ENCODE results near the gene PRR35. TPM values are rescaled to one million over a fixed set of nuclear protein-coding genes. Genes with fewer than 3 reads are reported as not detected.

Gene PRR35
- total and polyA plus RNA-seq, 7 donors = not detected

- Histone ChIP-seq H3K36me3 (peaks cover 0 to 13% (median 0%) of the 10 kb centered on the region in 4 donors), H3K9me3 (no peaks in the 10 kb centered on the region), H3K4me3 (no peak overlapping the region), H3K27me3 (no peaks in the 10 kb centered on the region), H3K4me1 (no peaks in the 10 kb centered on the region), H3K27ac (no peak overlapping the region)
- DNase-seq = no peak
- intact Hi-C loops (cut with DNase I) = no loop called here
- 53 to 54% methylated on average over 7 of the region's 7 CpGs for WGBS, 2 donors
- TF ChIP-seq EP300 (IDR thresholded peaks at IDR 0.05) (no peak), POLR2AphosphoS5 (IDR thresholded peaks at IDR 0.05) (no peak), POLR2A (IDR thresholded peaks at IDR 0.05) (no peak), CTCF (IDR thresholded peaks at IDR 0.05) (no peak)
Measured at GRCh38 chr16:600781-601180, 40.6 kb downstream of the PRR35 start.

GRCh38 chr16:603933-604332, 43.7 kb downstream of the PRR35 start:
- no peak for DNase-seq
- H3K27ac ChIP-seq = no peak overlapping the region
- H3K27me3 ChIP-seq = no peaks in the 10 kb centered on the region
- 70 to 91% methylated on average over 5 of the region's 5 CpGs for WGBS, 2 donors
- intact Hi-C loops (cut with DNase I) = no loop called here
- H3K9me3 ChIP-seq = no peaks in the 10 kb centered on the region
- no peak overlapping the region for H3K4me3 ChIP-seq
- peaks cover 0 to 13% (median 0%) of the 10 kb centered on the region in 4 donors for H3K36me3 ChIP-seq
- TF ChIP-seq POLR2AphosphoS5 (IDR thresholded peaks at IDR 0.05) (no peak), CTCF (IDR thresholded peaks at IDR 0.05) (no peak), EP300 (IDR thresholded peaks at IDR 0.05) (no peak), POLR2A (IDR thresholded peaks at IDR 0.05) (no peak)
- H3K4me1 ChIP-seq = no peaks in the 10 kb centered on the region

GRCh38 chr16:606656-607307, 46.6 kb downstream of the PRR35 start:
- intact Hi-C loops (cut with DNase I) = no loop called here
- WGBS, 2 donors = 93 to 95% methylated on average over 22 of the region's 22 CpGs

GRCh38 chr16:608019-608418, 47.8 kb downstream of the PRR35 start:
- WGBS, 2 donors = 63 to 74% methylated on average over 10 of the region's 10 CpGs

More at GRCh38 chr16:606656-607307, 46.6 kb downstream of the PRR35 start:
- no peaks in the 10 kb centered on the region for H3K9me3 ChIP-seq
- H3K27me3 ChIP-seq = no peaks in the 10 kb centered on the region
- DNase-seq = no peak
- H3K36me3 ChIP-seq = no peaks in the 10 kb centered on the region
- H3K4me1 ChIP-seq = peaks cover 0 to 7% (median 6%) of the 10 kb centered on the region in 4 donors
- H3K4me3 ChIP-seq = no peak overlapping the region
- H3K27ac ChIP-seq = no peak overlapping the region
- TF ChIP-seq POLR2AphosphoS5 (IDR thresholded peaks at IDR 0.05) = no peak
- TF ChIP-seq POLR2A (IDR thresholded peaks at IDR 0.05) = no peak
- TF ChIP-seq CTCF (IDR thresholded peaks at IDR 0.05) = no peak
- no peak for TF ChIP-seq EP300 (IDR thresholded peaks at IDR 0.05)

More at GRCh38 chr16:608019-608418, 47.8 kb downstream of the PRR35 start:
- DNase-seq = no peak
- Histone ChIP-seq H3K36me3 (no peaks in the 10 kb centered on the region), H3K27me3 (no peaks in the 10 kb centered on the region), H3K9me3 (no peaks in the 10 kb centered on the region), H3K4me1 (peaks cover 0 to 7% (median 6%) of the 10 kb centered on the region in 4 donors), H3K4me3 (no peak overlapping the region), H3K27ac (no peak overlapping the region)
- no peak for TF ChIP-seq EP300 (IDR thresholded peaks at IDR 0.05)
- no peak for TF ChIP-seq CTCF (IDR thresholded peaks at IDR 0.05)
- TF ChIP-seq POLR2AphosphoS5 (IDR thresholded peaks at IDR 0.05) = no peak
- no peak for TF ChIP-seq POLR2A (IDR thresholded peaks at IDR 0.05)
- intact Hi-C loops (cut with DNase I) = no loop called here

All from sigmoid colon (tissue), 7 donors.